ENCODE results near the gene LARP4B.

LARP4B gene

DNA sequence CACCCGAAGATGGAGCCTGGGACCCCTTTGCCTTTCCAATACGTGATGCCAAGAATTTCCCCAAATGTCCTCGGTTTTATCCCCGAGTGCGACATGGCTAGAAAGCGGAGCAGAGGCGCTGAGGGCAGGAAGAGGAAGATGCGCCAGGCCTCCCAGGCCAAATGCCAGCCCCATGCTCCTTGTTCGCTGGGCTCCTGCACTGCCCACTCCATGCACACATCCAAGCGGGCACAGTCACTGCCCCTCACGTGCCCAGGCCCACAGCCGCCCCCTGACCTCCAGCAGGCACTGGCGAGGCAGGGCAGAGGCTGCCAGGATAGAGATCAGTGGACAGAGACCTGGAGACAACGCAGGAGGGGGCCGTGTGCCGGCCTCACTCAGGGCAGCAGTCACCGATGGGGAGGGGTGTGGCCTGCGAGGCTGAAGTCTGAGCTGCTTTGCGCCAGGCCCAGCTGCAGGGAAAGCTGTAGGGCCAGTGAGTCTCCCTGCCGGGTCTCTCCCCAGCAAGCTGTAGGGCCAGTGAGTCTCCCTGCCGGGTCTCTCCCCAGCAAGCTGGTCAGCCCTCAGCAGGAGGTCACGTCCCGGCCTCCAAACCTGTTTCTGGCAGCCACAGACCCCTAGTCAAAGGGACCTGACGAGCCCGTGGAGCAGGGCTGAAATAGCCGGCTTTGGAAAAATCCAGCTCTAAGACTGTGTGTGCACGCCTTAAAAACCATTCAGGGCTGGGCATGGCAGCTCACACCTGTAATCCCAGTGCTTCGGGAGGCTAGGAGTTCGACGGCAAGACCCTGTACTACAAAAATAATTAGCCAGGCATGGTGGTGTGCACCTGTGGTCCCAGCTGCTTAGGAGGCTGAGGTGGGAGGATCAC, 141.4 kb downstream of the LARP4B start:
- no peaks in the 10 kb centered on the region for H3K36me3 ChIP-seq (ENCODE audit: insufficient read depth, low read length)
- TF ChIP-seq FOXP2 (optimal IDR thresholded peaks at IDR 0.05; ENCODE audit: control extremely low read depth, extremely low read length, insufficient read depth) (no peak), EZH2 (IDR thresholded peaks at IDR 0.05) (no peak), POLR2AphosphoS5 (IDR thresholded peaks at IDR 0.05; ENCODE audit: borderline replicate concordance, low read depth, low read length) (no peak)
- H3K4me3 ChIP-seq, result no peak overlapping the region
- no peaks in the 10 kb centered on the region for H3K9me3 ChIP-seq (ENCODE audit: low read depth, low read length)
- no peak overlapping the region for H3K27ac ChIP-seq
- no peak for DNase-seq (ENCODE audit: low read depth, low spot score)
- H3K9ac ChIP-seq (ENCODE audit: insufficient read length), result no peak overlapping the region

DNA sequence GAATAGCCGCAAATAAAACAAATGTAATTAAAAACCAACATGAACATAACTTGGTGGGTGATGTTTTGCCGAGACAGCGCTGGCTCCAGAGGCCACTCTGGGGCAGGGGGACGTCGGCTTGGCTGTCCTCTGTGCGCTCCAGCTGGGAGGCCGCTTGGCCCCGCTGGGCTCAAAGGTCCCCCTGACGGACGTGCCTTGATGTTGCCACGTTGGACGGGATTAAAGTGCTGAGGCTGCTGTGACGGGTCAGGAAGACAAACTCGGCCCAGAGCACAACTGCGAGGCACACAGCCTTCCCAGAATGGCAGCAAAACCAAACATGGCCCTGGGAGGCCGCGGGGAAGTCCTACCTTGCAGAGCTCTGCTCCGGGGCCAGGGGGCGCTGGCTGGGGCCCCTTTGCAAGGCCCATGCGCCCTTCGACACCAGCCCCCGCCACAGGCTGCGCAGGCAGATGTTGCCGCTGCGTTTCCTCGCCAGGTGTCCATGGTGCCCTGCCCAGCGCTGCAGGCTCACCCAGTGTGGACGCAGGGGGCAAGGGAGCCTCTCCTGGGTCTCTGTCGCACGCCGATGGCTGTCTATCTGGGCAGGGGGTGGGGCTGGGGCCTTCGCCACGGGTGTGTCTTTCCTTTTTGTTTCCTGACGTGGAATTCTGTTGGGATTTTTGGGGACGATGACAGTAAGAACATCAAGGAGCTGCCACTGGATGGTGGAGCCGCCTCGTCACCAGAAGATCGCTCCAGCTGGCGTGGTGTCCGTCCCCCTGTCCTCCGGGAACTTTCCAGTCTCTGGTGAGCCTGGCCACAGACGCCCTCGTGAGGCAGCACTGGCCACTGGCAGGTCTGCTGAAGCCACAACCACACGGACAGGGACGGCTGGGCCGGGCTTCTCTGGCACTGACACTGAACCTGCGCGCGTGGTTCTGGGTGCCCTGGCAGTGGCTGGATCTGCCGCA, 142.4 kb downstream of the LARP4B start:
- no peak for TF ChIP-seq POLR2AphosphoS5 (IDR thresholded peaks at IDR 0.05; ENCODE audit: borderline replicate concordance, low read depth, low read length)
- TF ChIP-seq EZH2 (IDR thresholded peaks at IDR 0.05), result no peak
- TF ChIP-seq FOXP2 (optimal IDR thresholded peaks at IDR 0.05; ENCODE audit: control extremely low read depth, extremely low read length, insufficient read depth), result no peak
- no peaks in the 10 kb centered on the region for H3K9me3 ChIP-seq (ENCODE audit: low read depth, low read length)
- no peak for DNase-seq (ENCODE audit: low read depth, low spot score)
- no peak overlapping the region for H3K4me3 ChIP-seq
- no peak overlapping the region for H3K27ac ChIP-seq
- no peak overlapping the region for H3K9ac ChIP-seq (ENCODE audit: insufficient read length)
- H3K36me3 ChIP-seq (ENCODE audit: insufficient read depth, low read length), result no peaks in the 10 kb centered on the region

DNA sequence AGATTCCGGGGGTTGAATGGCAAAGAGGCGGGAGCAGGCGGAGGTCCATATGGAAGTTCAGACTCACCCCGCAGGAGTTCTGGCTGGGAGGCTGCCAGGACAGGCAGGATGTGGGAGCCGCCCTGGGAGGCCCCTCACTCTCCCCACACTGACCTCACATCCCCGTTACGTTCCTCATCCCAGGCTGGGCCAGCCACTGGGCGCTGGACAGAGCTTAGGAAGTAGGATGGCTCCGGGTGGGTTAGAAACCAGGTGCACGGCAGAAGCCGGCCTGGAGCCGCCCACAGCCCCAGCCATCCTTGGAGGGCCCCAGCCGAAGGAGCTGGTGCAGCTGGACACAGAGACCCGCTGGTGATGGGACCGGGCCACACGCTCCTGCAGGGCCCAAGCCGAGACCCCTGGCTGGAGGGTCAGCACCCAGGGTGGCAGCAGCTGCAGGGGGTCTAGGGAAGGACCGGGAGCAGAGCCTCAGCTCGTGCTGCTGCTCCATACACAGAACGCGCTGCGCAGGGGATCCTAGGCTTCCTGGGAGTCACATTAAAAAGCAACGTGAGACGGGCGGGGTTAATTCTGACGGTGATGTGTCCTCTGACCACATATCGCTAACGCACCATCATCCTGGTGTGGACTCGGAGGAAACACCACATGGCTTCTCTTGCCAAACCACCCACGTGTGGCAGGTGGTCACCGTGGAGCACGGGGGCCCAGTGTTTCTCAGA, 143.4 kb downstream of the LARP4B start:
- no peak overlapping the region for H3K4me3 ChIP-seq
- no peak overlapping the region for H3K27ac ChIP-seq
- H3K36me3 ChIP-seq (ENCODE audit: insufficient read depth, low read length), result no peaks in the 10 kb centered on the region
- no peak for TF ChIP-seq EZH2 (IDR thresholded peaks at IDR 0.05)
- H3K9ac ChIP-seq (ENCODE audit: insufficient read length), result no peak overlapping the region
- H3K9me3 ChIP-seq (ENCODE audit: low read depth, low read length), result no peaks in the 10 kb centered on the region
- no peak for DNase-seq (ENCODE audit: low read depth, low spot score)

DNA sequence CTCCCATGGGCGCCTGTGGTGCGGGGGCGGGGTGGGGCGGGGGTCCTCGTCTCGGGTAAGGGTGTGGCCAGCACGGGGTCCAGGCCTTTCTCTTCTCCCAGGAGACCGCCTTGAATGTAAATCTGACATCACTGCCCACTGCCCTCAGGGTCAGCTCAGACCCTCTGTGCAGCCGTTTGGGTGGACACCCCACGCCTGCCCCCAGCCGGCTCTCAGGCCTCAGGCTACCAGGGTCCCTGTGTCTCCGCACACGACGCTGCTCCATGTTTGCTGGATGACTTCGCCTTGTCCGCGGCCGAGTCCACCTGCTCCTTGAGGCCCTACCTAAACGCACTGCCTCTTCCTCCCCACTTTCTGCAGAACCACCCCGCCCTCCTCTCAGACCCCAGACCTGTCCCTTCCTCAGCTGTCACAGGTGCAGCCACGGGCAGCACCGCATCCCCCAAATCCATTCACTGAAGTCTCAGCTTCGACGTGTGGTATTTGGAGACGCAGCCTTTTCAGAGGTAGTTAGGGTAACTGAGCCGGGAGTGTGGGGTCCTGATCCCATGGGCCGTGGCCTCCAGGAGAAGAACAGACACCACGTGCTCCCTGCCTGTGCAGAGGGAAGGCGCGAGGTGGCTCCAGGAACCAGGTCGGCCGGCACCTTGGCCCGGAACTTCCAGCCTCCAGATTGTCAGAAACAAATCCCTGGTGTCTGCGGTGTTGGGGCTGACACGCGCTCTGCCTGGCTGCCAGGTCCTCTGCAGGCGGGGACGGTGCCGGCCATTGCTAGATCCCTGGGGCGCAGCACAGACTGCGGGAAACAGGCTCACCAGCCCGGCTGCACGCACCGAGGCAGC, 144.7 kb downstream of the LARP4B start:
- H3K27ac ChIP-seq, result no peak overlapping the region
- no peak overlapping the region for H3K9ac ChIP-seq (ENCODE audit: insufficient read length)
- DNase-seq (ENCODE audit: low read depth, low spot score), result no peak
- no peak for TF ChIP-seq EZH2 (IDR thresholded peaks at IDR 0.05)
- H3K36me3 ChIP-seq (ENCODE audit: insufficient read depth, low read length), result no peaks in the 10 kb centered on the region
- no peaks in the 10 kb centered on the region for H3K9me3 ChIP-seq (ENCODE audit: low read depth, low read length)
- no peak overlapping the region for H3K4me3 ChIP-seq

DNA sequence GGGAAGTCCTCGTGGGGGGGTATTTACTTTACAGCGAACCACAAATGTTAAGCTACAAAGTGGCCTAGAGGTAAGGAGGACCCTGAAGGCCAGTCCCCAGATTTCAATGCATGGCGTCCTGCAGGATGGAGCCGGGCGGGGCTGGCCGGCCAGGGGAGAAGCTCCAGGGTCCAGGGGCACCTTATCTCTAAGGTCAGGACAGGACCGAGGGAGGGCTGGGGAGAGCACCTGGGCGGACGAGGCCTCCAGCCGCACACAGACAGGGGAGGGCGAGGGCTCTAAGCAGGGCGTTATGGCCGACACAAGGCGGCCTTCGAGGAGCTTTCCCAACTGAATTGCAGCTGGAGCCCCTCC, 145.7 kb downstream of the LARP4B start:
- Histone ChIP-seq H3K9ac (ENCODE audit: insufficient read length) (no peak overlapping the region), H3K36me3 (ENCODE audit: insufficient read depth, low read length) (no peaks in the 10 kb centered on the region), H3K9me3 (ENCODE audit: low read depth, low read length) (no peaks in the 10 kb centered on the region), H3K27ac (no peak overlapping the region), H3K4me3 (no peak overlapping the region)
- TF ChIP-seq FOXP2 (optimal IDR thresholded peaks at IDR 0.05; ENCODE audit: control extremely low read depth, extremely low read length, insufficient read depth) (no peak), EZH2 (IDR thresholded peaks at IDR 0.05) (no peak), POLR2AphosphoS5 (IDR thresholded peaks at IDR 0.05; ENCODE audit: borderline replicate concordance, low read depth, low read length) (no peak)
- DNase-seq (ENCODE audit: low read depth, low spot score), result no peak

DNA sequence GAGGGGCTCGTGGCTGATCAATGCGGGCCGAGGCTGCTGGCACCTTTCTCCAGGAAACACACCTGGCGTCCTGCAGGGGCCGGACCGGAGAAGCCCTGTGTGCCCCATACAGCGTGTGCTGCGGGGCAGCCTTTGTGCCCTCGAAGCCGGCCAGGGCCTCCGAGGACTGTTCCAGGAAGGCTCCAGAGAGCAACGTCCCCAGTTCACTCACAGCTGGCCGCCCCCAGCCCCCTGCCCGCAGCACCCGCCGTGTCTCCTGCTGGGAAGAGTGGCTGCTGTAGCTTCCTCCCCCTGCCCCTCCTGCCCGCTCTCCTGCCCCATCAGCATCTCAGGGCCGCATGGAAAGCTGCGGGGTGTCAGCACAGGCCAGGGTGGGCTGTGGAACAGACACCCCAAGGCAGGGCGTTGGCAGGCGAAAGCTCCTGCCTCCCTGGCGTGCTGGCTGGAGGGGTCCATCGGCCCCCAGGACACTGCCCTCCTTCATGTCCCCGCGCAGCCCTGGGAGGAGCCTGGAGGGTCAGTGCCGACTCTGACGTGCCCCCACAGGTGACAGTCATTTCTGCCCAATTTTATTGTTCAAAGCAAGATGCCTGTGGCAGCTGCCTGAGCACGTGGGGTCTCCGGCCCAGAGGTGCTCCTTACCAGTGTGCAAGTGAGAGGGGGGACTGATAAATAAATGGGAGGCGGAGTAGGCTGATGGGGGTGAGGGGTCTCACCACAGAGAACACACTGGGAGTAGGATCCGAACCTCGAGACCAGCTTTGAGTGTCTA, 146.2 kb downstream of the LARP4B start:
- Histone ChIP-seq H3K4me3 (peak overlapping the region; percentile 62), H3K9ac (ENCODE audit: insufficient read length) (no peak overlapping the region), H3K9me3 (ENCODE audit: low read depth, low read length) (no peaks in the 10 kb centered on the region), H3K36me3 (ENCODE audit: insufficient read depth, low read length) (no peaks in the 10 kb centered on the region), H3K27ac (no peak overlapping the region)
- TF ChIP-seq EZH2 (IDR thresholded peaks at IDR 0.05) (no peak), FOXP2 (optimal IDR thresholded peaks at IDR 0.05; ENCODE audit: control extremely low read depth, extremely low read length, insufficient read depth) (no peak), POLR2AphosphoS5 (IDR thresholded peaks at IDR 0.05; ENCODE audit: borderline replicate concordance, low read depth, low read length) (no peak)
- no peak for DNase-seq (ENCODE audit: low read depth, low spot score)

DNA sequence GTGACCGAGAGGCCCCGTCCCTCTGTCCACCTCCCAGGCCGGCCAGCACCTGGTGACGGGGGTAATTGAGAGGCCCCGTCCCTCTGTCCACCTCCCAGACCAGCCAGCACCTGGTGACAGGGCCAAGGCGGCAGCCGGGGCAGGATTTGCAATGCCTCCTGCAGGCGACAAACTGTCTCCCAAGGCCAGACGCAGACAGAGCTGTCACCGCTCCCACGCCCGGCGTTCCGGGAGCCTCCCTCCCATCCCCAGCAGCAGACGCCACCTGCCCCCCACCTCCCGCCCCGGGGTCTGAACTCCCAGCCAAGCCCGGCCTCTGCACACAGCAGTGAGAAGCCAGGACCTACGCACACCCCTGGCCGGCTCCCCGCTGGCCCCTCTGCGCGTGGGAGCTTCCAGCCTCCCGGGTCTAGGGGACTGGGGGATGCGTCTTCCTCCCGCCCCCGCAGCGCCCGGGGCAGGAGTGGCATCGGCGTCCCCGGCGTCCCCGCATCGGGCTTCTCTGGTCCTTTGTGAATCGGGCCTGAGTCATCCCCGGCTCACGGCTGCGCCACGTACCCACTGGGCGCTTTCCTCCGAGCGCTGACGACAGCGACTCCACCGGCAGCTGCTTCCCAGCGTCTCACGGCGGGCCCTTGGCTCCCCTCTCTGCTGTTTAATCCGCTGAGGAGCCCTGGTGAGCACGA, 147.0 kb downstream of the LARP4B start:
- Histone ChIP-seq H3K27ac (no peak overlapping the region), H3K9ac (ENCODE audit: insufficient read length) (no peak overlapping the region), H3K4me3 (peak overlapping the region; percentile 62), H3K36me3 (ENCODE audit: insufficient read depth, low read length) (no peaks in the 10 kb centered on the region), H3K9me3 (ENCODE audit: low read depth, low read length) (no peaks in the 10 kb centered on the region)
- TF ChIP-seq EZH2 (IDR thresholded peaks at IDR 0.05), result no peak
- no peak for TF ChIP-seq FOXP2 (optimal IDR thresholded peaks at IDR 0.05; ENCODE audit: control extremely low read depth, extremely low read length, insufficient read depth)
- TF ChIP-seq POLR2AphosphoS5 (IDR thresholded peaks at IDR 0.05; ENCODE audit: borderline replicate concordance, low read depth, low read length), result no peak
- no peak for DNase-seq (ENCODE audit: low read depth, low spot score)
